WTC11 (cell line): Measurements from ENCODE around the gene CLDN6. TPM values are rescaled to one million over a fixed set of nuclear protein-coding genes. Genes with fewer than 3 reads are reported as not detected.

Experiments used
- ATF1 ChIP-seq: sonication (generic); formaldehyde crosslinking; IDR thresholded peaks from 2 replicates; pipeline ENCODE4 v1.8.1; 2023; ENCODE audit warnings: mild to moderate bottlenecking, moderate library complexity, missing genetic modification reagents
- ETV6 ChIP-seq: sonication (generic); formaldehyde crosslinking; IDR thresholded peaks from 2 replicates; pipeline ENCODE4 v1.8.1; 2022; ENCODE audit warnings: mild to moderate bottlenecking, missing genetic modification reagents
- GABPB1 ChIP-seq: sonication (generic); formaldehyde crosslinking; IDR thresholded peaks from 2 replicates; pipeline ENCODE4 v1.8.1; 2023; ENCODE audit warnings: mild to moderate bottlenecking, missing genetic modification reagents
- GRHL2 ChIP-seq: fragments of 250-450 bp; sonication (Bioruptor Pico); IDR thresholded peaks from 2 replicates; pipeline ENCODE4 v1.8.0; 2022; ENCODE audit warnings: mild to moderate bottlenecking, moderate library complexity; ENCODE audit not compliant: insufficient replicate concordance, severe bottlenecking
- JUN ChIP-seq: sonication (generic); formaldehyde crosslinking; IDR thresholded peaks from 2 replicates; pipeline ENCODE4 v1.8.0; 2023; ENCODE audit warnings: mild to moderate bottlenecking, missing genetic modification reagents
- KAT7 ChIP-seq: sonication (generic); formaldehyde crosslinking; IDR thresholded peaks from 2 replicates; pipeline ENCODE4 v1.8.1; 2023; ENCODE audit warnings: missing genetic modification reagents, mild to moderate bottlenecking, borderline replicate concordance
- NR2C2 ChIP-seq: sonication (generic); formaldehyde crosslinking; IDR thresholded peaks from 2 replicates; pipeline ENCODE4 v1.8.0; 2022; ENCODE audit warnings: mild to moderate bottlenecking, missing genetic modification reagents
- OVOL2 ChIP-seq: fragments of 250-450 bp; sonication (Bioruptor Pico); IDR thresholded peaks from 2 replicates; pipeline ENCODE4 v1.9.0; 2021; ENCODE audit warnings: mild to moderate bottlenecking, borderline replicate concordance
- RORB ChIP-seq: fragments of 250-450 bp; sonication (Bioruptor Pico); IDR thresholded peaks from 2 replicates; pipeline ENCODE4 v1.9.0; 2021; ENCODE audit warnings: mild to moderate bottlenecking
- SMAD4 ChIP-seq: sonication (generic); formaldehyde crosslinking; IDR thresholded peaks from 2 replicates; pipeline ENCODE4 v1.8.0; 2022; ENCODE audit warnings: mild to moderate bottlenecking, missing genetic modification reagents
- SP1 ChIP-seq: sonication (generic); formaldehyde crosslinking; conservative IDR thresholded peaks from 2 replicates; pipeline ENCODE4 v1.8.1; 2022; ENCODE audit warnings: missing genetic modification reagents
- TEAD4 ChIP-seq: sonication (generic); formaldehyde crosslinking; IDR thresholded peaks from 2 replicates; pipeline ENCODE4 v1.8.0; 2022; ENCODE audit warnings: mild to moderate bottlenecking, missing genetic modification reagents
- TP53 ChIP-seq: sonication (generic); formaldehyde crosslinking; IDR thresholded peaks from 2 replicates; pipeline ENCODE4 v1.8.1; 2023; ENCODE audit warnings: mild to moderate bottlenecking, missing genetic modification reagents
- ZBTB21 ChIP-seq: sonication (generic); formaldehyde crosslinking; IDR thresholded peaks from 2 replicates; pipeline ENCODE4 v1.8.1; 2023; ENCODE audit warnings: mild to moderate bottlenecking, missing genetic modification reagents, borderline replicate concordance
- ZNF138 ChIP-seq: sonication (generic); formaldehyde crosslinking; conservative IDR thresholded peaks from 2 replicates; pipeline ENCODE4 v1.8.1; 2022; ENCODE audit warnings: mild to moderate bottlenecking, moderate library complexity, missing genetic modification reagents
- ZNF671 ChIP-seq: fragments of 250-450 bp; sonication (Bioruptor Pico); IDR thresholded peaks from 2 replicates; pipeline ENCODE4 v1.8.0; 2021; ENCODE audit warnings: mild to moderate bottlenecking
- total RNA-seq: library from RNA; stranded (reverse); gene quantifications from 3 replicates; pipeline ENCODE4 v1.2.3, GENCODE V29; 2021
- TF ChIP-seq, protein P1 (sequence below): sonication (generic); formaldehyde crosslinking; conservative IDR thresholded peaks from 2 replicates; pipeline ENCODE4 v1.8.1; 2022; ENCODE audit warnings: mild to moderate bottlenecking, missing genetic modification reagents
- TF ChIP-seq, protein P2 (sequence below): fragments of 250-450 bp; sonication (Bioruptor Pico); conservative IDR thresholded peaks from 2 replicates; pipeline ENCODE4 v1.9.0; 2021; ENCODE audit warnings: mild to moderate bottlenecking
- TF ChIP-seq, protein P3 (sequence below): fragments of 200-600 bp; IDR thresholded peaks from 2 replicates; pipeline ENCODE4 v1.8.0; 2022; ENCODE audit warnings: antibody characterized with exemption
- TF ChIP-seq, protein P4 (sequence below): sonication (generic); formaldehyde crosslinking; IDR thresholded peaks from 2 replicates; pipeline ENCODE4 v1.8.0; 2022; ENCODE audit warnings: mild to moderate bottlenecking, missing genetic modification reagents
- TF ChIP-seq, protein P5 (sequence below): fragments of 250-450 bp; sonication (Bioruptor Pico); IDR thresholded peaks from 2 replicates; pipeline ENCODE4 v1.9.0; 2021; ENCODE audit warnings: mild to moderate bottlenecking
- TF ChIP-seq, protein P6 (sequence below): sonication (generic); formaldehyde crosslinking; IDR thresholded peaks from 2 replicates; pipeline ENCODE4 v1.8.0; 2023; ENCODE audit warnings: mild to moderate bottlenecking, missing genetic modification reagents
- TF ChIP-seq, protein P7 (sequence below): fragments of 250-450 bp; sonication (Bioruptor Pico); IDR thresholded peaks from 2 replicates; pipeline ENCODE4 v2.1.2; 2022; ENCODE audit warnings: mild to moderate bottlenecking, moderate library complexity
- TF ChIP-seq, protein P8 (sequence below): sonication (generic); formaldehyde crosslinking; IDR thresholded peaks from 2 replicates; pipeline ENCODE4 v1.8.0; 2022; ENCODE audit warnings: mild to moderate bottlenecking, missing genetic modification reagents

Gene CLDN6
- total RNA-seq, 1 experiment from 2014 or later, result 746 TPM

DNA sequence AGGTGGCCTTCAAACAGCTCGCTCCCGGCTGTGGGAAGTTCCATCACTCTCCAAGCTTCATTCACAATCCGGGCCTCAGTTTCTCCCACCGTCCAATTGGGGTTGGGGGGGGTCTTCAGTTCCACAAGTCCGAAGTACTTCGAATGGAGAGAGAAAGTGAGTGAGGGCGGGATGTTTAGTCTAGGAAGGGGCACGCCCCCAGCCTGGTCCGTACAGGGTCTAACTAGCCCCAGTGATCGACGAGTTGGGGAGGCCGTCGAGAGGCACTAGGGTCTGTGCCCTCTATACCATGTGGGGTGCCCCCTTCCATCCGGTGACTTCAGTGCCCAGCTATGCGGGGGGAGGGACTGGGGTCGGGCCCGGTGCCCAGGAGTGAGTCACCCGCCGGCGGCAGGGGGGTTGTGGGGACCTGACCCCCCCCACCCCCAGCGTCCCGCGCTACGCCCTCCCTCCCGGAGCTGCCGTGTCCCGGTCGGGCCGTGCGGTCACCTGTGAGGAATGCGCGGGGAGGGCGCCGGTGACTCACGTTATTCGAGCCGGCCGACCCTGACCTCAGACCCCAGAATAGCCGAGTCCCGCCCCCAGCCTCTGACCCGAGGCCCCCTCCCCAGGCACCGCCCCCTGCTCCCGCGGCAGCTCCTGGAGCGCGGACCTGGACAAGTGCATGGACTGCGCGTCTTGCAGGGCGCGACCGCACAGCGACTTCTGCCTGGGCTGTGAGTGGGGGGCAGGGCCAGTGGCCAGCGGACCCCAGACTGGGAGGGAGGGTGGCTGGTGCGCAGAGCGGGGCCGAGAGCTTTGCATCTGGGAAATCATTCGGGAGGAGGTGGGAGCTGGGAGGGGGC is 2.8 kb upstream of the CLDN6 start (continued):
- no peak for TF ChIP-seq RORB (CRISPR knock-in tag)
- TF ChIP-seq, protein P1, sequence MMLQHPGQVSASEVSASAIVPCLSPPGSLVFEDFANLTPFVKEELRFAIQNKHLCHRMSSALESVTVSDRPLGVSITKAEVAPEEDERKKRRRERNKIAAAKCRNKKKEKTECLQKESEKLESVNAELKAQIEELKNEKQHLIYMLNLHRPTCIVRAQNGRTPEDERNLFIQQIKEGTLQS (CRISPR knock-in tag), result no peak
- no peak for TF ChIP-seq TEAD4 (CRISPR knock-in tag)
- TF ChIP-seq ETV6 (CRISPR knock-in tag), result no peak
- TF ChIP-seq, protein P2, sequence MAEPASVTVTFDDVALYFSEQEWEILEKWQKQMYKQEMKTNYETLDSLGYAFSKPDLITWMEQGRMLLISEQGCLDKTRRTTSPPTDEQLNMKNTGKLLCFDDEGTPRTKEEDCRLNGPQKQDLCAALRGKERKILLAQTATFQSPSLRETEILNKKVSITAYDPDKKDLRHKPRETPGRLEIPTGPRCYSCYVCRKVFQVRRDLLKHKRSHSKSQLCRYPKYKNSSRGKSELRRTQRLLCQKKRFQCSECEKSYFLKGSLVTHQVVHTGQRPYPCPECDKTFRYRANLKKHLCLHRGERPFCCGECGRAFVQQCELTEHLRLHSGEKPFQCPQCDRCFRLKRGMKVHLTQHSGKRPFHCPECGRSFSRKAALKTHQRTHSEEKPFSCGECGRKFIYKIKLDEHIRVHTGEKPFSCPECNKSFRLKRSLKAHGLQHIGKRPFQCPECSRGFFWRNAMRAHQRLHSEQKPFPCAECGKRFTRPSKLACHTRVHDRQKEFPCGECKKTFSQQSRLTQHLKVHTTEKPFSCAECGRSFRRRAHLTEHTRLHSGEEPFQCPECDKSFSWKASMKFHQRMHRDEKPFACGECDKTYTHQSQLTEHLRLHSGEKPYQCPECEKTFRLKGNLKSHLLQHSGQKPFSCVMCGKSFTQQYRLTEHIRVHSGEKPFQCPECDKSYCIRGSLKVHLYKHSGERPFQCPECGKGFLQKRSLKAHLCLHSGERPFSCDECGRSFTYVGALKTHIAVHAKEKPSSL (CRISPR knock-in tag), result no peak
- TF ChIP-seq, protein P3, sequence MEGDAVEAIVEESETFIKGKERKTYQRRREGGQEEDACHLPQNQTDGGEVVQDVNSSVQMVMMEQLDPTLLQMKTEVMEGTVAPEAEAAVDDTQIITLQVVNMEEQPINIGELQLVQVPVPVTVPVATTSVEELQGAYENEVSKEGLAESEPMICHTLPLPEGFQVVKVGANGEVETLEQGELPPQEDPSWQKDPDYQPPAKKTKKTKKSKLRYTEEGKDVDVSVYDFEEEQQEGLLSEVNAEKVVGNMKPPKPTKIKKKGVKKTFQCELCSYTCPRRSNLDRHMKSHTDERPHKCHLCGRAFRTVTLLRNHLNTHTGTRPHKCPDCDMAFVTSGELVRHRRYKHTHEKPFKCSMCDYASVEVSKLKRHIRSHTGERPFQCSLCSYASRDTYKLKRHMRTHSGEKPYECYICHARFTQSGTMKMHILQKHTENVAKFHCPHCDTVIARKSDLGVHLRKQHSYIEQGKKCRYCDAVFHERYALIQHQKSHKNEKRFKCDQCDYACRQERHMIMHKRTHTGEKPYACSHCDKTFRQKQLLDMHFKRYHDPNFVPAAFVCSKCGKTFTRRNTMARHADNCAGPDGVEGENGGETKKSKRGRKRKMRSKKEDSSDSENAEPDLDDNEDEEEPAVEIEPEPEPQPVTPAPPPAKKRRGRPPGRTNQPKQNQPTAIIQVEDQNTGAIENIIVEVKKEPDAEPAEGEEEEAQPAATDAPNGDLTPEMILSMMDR, result no peak
- TF ChIP-seq SP1 (CRISPR knock-in tag), result peak; percentile 12; the same call in 1 of the 2 replicates
- TF ChIP-seq, protein P4, sequence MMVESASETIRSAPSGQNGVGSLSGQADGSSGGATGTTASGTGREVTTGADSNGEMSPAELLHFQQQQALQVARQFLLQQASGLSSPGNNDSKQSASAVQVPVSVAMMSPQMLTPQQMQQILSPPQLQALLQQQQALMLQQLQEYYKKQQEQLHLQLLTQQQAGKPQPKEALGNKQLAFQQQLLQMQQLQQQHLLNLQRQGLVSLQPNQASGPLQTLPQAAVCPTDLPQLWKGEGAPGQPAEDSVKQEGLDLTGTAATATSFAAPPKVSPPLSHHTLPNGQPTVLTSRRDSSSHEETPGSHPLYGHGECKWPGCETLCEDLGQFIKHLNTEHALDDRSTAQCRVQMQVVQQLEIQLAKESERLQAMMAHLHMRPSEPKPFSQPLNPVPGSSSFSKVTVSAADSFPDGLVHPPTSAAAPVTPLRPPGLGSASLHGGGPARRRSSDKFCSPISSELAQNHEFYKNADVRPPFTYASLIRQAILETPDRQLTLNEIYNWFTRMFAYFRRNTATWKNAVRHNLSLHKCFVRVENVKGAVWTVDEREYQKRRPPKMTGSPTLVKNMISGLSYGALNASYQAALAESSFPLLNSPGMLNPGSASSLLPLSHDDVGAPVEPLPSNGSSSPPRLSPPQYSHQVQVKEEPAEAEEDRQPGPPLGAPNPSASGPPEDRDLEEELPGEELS (CRISPR knock-in tag), result no peak
- peak; percentile 45; the same call in 1 of the 2 replicates for TF ChIP-seq TP53
- TF ChIP-seq JUN (CRISPR knock-in tag), result no peak
- TF ChIP-seq OVOL2, result no peak
- TF ChIP-seq ZNF138 (CRISPR knock-in tag), result no peak
- no peak for TF ChIP-seq SMAD4 (CRISPR knock-in tag)
- no peak for TF ChIP-seq NR2C2 (CRISPR knock-in tag)
- TF ChIP-seq, protein P5, sequence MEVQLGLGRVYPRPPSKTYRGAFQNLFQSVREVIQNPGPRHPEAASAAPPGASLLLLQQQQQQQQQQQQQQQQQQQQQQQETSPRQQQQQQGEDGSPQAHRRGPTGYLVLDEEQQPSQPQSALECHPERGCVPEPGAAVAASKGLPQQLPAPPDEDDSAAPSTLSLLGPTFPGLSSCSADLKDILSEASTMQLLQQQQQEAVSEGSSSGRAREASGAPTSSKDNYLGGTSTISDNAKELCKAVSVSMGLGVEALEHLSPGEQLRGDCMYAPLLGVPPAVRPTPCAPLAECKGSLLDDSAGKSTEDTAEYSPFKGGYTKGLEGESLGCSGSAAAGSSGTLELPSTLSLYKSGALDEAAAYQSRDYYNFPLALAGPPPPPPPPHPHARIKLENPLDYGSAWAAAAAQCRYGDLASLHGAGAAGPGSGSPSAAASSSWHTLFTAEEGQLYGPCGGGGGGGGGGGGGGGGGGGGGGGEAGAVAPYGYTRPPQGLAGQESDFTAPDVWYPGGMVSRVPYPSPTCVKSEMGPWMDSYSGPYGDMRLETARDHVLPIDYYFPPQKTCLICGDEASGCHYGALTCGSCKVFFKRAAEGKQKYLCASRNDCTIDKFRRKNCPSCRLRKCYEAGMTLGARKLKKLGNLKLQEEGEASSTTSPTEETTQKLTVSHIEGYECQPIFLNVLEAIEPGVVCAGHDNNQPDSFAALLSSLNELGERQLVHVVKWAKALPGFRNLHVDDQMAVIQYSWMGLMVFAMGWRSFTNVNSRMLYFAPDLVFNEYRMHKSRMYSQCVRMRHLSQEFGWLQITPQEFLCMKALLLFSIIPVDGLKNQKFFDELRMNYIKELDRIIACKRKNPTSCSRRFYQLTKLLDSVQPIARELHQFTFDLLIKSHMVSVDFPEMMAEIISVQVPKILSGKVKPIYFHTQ (CRISPR knock-in tag), result no peak
- TF ChIP-seq, protein P6, sequence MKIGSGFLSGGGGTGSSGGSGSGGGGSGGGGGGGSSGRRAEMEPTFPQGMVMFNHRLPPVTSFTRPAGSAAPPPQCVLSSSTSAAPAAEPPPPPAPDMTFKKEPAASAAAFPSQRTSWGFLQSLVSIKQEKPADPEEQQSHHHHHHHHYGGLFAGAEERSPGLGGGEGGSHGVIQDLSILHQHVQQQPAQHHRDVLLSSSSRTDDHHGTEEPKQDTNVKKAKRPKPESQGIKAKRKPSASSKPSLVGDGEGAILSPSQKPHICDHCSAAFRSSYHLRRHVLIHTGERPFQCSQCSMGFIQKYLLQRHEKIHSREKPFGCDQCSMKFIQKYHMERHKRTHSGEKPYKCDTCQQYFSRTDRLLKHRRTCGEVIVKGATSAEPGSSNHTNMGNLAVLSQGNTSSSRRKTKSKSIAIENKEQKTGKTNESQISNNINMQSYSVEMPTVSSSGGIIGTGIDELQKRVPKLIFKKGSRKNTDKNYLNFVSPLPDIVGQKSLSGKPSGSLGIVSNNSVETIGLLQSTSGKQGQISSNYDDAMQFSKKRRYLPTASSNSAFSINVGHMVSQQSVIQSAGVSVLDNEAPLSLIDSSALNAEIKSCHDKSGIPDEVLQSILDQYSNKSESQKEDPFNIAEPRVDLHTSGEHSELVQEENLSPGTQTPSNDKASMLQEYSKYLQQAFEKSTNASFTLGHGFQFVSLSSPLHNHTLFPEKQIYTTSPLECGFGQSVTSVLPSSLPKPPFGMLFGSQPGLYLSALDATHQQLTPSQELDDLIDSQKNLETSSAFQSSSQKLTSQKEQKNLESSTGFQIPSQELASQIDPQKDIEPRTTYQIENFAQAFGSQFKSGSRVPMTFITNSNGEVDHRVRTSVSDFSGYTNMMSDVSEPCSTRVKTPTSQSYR, result peak; percentile 58
- TF ChIP-seq, protein P7, sequence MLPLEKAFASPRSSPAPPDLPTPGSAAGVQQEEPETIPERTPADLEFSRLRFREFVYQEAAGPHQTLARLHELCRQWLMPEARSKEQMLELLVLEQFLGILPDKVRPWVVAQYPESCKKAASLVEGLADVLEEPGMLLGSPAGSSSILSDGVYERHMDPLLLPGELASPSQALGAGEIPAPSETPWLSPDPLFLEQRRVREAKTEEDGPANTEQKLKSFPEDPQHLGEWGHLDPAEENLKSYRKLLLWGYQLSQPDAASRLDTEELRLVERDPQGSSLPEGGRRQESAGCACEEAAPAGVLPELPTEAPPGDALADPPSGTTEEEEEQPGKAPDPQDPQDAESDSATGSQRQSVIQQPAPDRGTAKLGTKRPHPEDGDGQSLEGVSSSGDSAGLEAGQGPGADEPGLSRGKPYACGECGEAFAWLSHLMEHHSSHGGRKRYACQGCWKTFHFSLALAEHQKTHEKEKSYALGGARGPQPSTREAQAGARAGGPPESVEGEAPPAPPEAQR (CRISPR knock-in tag), result no peak
- no peak for TF ChIP-seq ZBTB21
- TF ChIP-seq ATF1 (CRISPR knock-in tag), result no peak
- no peak for TF ChIP-seq GRHL2
- TF ChIP-seq, protein P8, sequence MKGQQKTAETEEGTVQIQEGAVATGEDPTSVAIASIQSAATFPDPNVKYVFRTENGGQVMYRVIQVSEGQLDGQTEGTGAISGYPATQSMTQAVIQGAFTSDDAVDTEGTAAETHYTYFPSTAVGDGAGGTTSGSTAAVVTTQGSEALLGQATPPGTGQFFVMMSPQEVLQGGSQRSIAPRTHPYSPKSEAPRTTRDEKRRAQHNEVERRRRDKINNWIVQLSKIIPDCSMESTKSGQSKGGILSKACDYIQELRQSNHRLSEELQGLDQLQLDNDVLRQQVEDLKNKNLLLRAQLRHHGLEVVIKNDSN (CRISPR knock-in tag), result 0 out of 2 replicates have a peak, but pooled peaks have one; percentile 5
- TF ChIP-seq GABPB1 (CRISPR knock-in tag), result no peak
- TF ChIP-seq KAT7 (CRISPR knock-in tag), result no peak
- peak; percentile 80; the same call in 1 of the 2 replicates for TF ChIP-seq ZNF671 (CRISPR knock-in tag)
